ENCODE measurements around the gene FBXO41. TPM values are rescaled to one million over a fixed set of nuclear protein-coding genes. Genes with fewer than 3 reads are reported as not detected.

FBXO41 gene
- polyA plus RNA-seq, 1 donor from 2014 or later, result 6.0 TPM

GRCh38 chr2:73292316-73292905 is 8.1 kb upstream of the FBXO41 start:
- H3F3A ChIP-seq (ENCODE audit: insufficient read depth, low read length, poor library complexity, severe bottlenecking), result peaks cover 5% of the 10 kb centered on the region
- H4K20me1 ChIP-seq (ENCODE audit: insufficient read depth), result no peaks in the 10 kb centered on the region
- H3K79me2 ChIP-seq (replicated peaks; ENCODE audit: insufficient read depth, low read length), result no peaks in the 10 kb centered on the region
- H2AFZ ChIP-seq (ENCODE audit: low read depth, low read length), result no peak overlapping the region
- H3K36me3 ChIP-seq (ENCODE audit: insufficient read depth, low read length), result no peaks in the 10 kb centered on the region
- no peak overlapping the region for H3K27ac ChIP-seq (ENCODE audit: low read length)
- peaks cover 85% of the 10 kb centered on the region for H3K27me3 ChIP-seq (ENCODE audit: insufficient read depth, low read depth, low read length)
- H3K9me2 ChIP-seq (ENCODE audit: insufficient read depth, low read length), result no peaks in the 10 kb centered on the region
- H3K4me3 ChIP-seq (ENCODE audit: low read length), result peak overlapping the region; percentile 72
- H3K9ac ChIP-seq (ENCODE audit: low read length), result peak overlapping the region; percentile 65
- no peaks in the 10 kb centered on the region for H3K9me3 ChIP-seq (ENCODE audit: low read length)
- H3K4me2 ChIP-seq (ENCODE audit: low read length), result no peak overlapping the region
- TF ChIP-seq SMC3 (conservative IDR thresholded peaks at IDR 0.05; ENCODE audit: poor library complexity), result no peak
- TF ChIP-seq CTCF (IDR thresholded peaks at IDR 0.05; ENCODE audit: poor library complexity, severe bottlenecking), result no peak
- no peak for TF ChIP-seq REST (IDR thresholded peaks at IDR 0.05; ENCODE audit: borderline replicate concordance)
- no peak for TF ChIP-seq TAF1 (IDR thresholded peaks at IDR 0.05; ENCODE audit: low read depth)

GRCh38 chr2:73291461-73292315 is 7.4 kb upstream of the FBXO41 start:
- H3K27me3 ChIP-seq (ENCODE audit: insufficient read depth, low read depth, low read length), result peaks cover 92% of the 10 kb centered on the region
- peak overlapping the region; percentile 72 for H3K4me3 ChIP-seq (ENCODE audit: low read length)
- no peaks in the 10 kb centered on the region for H3K36me3 ChIP-seq (ENCODE audit: insufficient read depth, low read length)
- peak overlapping the region; percentile 42 for H3K9ac ChIP-seq (ENCODE audit: low read length)
- H3F3A ChIP-seq (ENCODE audit: insufficient read depth, low read length, poor library complexity, severe bottlenecking), result peaks cover 4% of the 10 kb centered on the region
- TF ChIP-seq EZH2 (IDR thresholded peaks at IDR 0.05; ENCODE audit: borderline replicate concordance, insufficient read depth, low read length, poor library complexity, severe bottlenecking) (peak; percentile 98), EP300 (conservative IDR thresholded peaks at IDR 0.05; ENCODE audit: poor library complexity, severe bottlenecking) (no peak), MXI1 (conservative IDR thresholded peaks at IDR 0.05; ENCODE audit: poor library complexity, severe bottlenecking) (peak; percentile 80), TAF1 (IDR thresholded peaks at IDR 0.05; ENCODE audit: low read depth) (no peak), POLR2AphosphoS5 (IDR thresholded peaks at IDR 0.05) (peak; percentile 61), CTCF (IDR thresholded peaks at IDR 0.05; ENCODE audit: poor library complexity, severe bottlenecking) (peak; percentile 44), REST (IDR thresholded peaks at IDR 0.05; ENCODE audit: borderline replicate concordance) (no peak), RAD21 (conservative IDR thresholded peaks at IDR 0.05) (peak; percentile 8)
- H3K27ac ChIP-seq (ENCODE audit: low read length), result no peak overlapping the region
- H3K9me3 ChIP-seq (ENCODE audit: low read length), result no peaks in the 10 kb centered on the region
- no peaks in the 10 kb centered on the region for H4K20me1 ChIP-seq (ENCODE audit: insufficient read depth)
- H3K4me2 ChIP-seq (ENCODE audit: low read length), result no peak overlapping the region
- H3K9me2 ChIP-seq (ENCODE audit: insufficient read depth, low read length), result no peaks in the 10 kb centered on the region
- H2AFZ ChIP-seq (ENCODE audit: low read depth, low read length), result no peak overlapping the region
- no peaks in the 10 kb centered on the region for H3K79me2 ChIP-seq (replicated peaks; ENCODE audit: insufficient read depth, low read length)

Data from neural cell (in vitro differentiated cells).